Choroid plexus epithelial cell (primary cell): ENCODE results near the gene PAAF1.

Source experiments
- DNase-seq: peaks from one replicate; pipeline ENCODE4 v3.0.0-alpha.2; 2010; ENCODE audit warnings: low read depth
- H3K4me3 ChIP-seq: 2 replicates; pipeline ENCODE4 v1.5.1; 2011; ENCODE audit warnings: low read depth, mild to moderate bottlenecking, control low read depth, low read length, moderate library complexity
- CTCF ChIP-seq: conservative IDR thresholded peaks from 2 replicates; pipeline ENCODE4 v1.5.1; 2011; ENCODE audit warnings: low read depth, mild to moderate bottlenecking, control low read depth, inconsistent platforms, low read length, moderate library complexity

The PAAF1 gene

GRCh38 chr11:73971175-73971719 lies 94.4 kb downstream of the PAAF1 start:
- no peak overlapping the region for H3K4me3 ChIP-seq
- no peak for TF ChIP-seq CTCF
- no peak for DNase-seq

GRCh38 chr11:73972187-73972586 lies 95.4 kb downstream of the PAAF1 start:
- no peak for TF ChIP-seq CTCF
- H3K4me3 ChIP-seq, result no peak overlapping the region
- no peak for DNase-seq

- no peak for DNase-seq
- no peak overlapping the region for H3K4me3 ChIP-seq
- TF ChIP-seq CTCF, result no peak
Measured at GRCh38 chr11:73972620-73973449, 96.0 kb downstream of the PAAF1 start.

- no peak overlapping the region for H3K4me3 ChIP-seq
- no peak for TF ChIP-seq CTCF
- no peak for DNase-seq
Measured at GRCh38 chr11:73974604-73975478, 98.0 kb downstream of the PAAF1 start.

- H3K4me3 ChIP-seq, result no peak overlapping the region
- TF ChIP-seq CTCF, result no peak
- DNase-seq, result no peak
Measured at GRCh38 chr11:73975479-73975757, 98.6 kb downstream of the PAAF1 start.

GRCh38 chr11:73976451-73977151 lies 99.8 kb downstream of the PAAF1 start:
- H3K4me3 ChIP-seq, result no peak overlapping the region
- DNase-seq, result no peak
- TF ChIP-seq CTCF, result no peak
